Spinal cord (tissue), 10 donors: ENCODE measurements around the gene SPINK2. TPM values are rescaled to one million over a fixed set of nuclear protein-coding genes. Genes with fewer than 3 reads are reported as not detected.

Source experiments
- DNase-seq, 6 donors: peaks; one replicate each; pipeline versions ENCODE4 v3.0.0 to v3.0.0-alpha.2; 2013 to 2015; ENCODE audit warnings: low spot score in 6 of 6, low read depth in 4 of 6
- H3K27ac ChIP-seq: one replicate; pipeline ENCODE4 v1.5.1; 2013; ENCODE audit warnings: low read depth, low read length, control low read depth
- H3K27me3 ChIP-seq: one replicate; pipeline ENCODE4 v1.6.1; 2013; ENCODE audit warnings: low read length; ENCODE audit not compliant: control insufficient read depth, insufficient read depth
- H3K36me3 ChIP-seq: one replicate; pipeline ENCODE4 v1.6.1; 2013; ENCODE audit warnings: low read length; ENCODE audit not compliant: control insufficient read depth, insufficient read depth
- H3K4me1 ChIP-seq: one replicate; pipeline ENCODE4 v1.6.1; 2013; ENCODE audit warnings: low read length; ENCODE audit not compliant: control insufficient read depth, insufficient read depth
- H3K4me3 ChIP-seq: one replicate; pipeline ENCODE4 v1.5.1; 2013; ENCODE audit warnings: low read depth, low read length, control low read depth
- H3K9me3 ChIP-seq: one replicate; pipeline ENCODE4 v1.6.1; 2013; ENCODE audit warnings: low read length; ENCODE audit not compliant: control insufficient read depth, insufficient read depth
- WGBS: methylation state at CpG from one replicate; pipeline ENCODE4 v1.1.5; 2013; ENCODE audit warnings: missing lambda C conversion rate; ENCODE audit not compliant: insufficient coverage; 5-methylcytosine and 5-hydroxymethylcytosine counted together
- polyA plus RNA-seq, 2 donors: library from polyadenylated mRNA; unstranded; fragments of 120-200 nt; gene quantifications; one replicate each; pipeline ENCODE4 v1.2.1, GENCODE V29; 2013; ENCODE audit not compliant: insufficient read length in 2 of 2
- total RNA-seq, 2 donors: library from RNA; depleted of rRNA in 1 of 2; stranded (reverse); fragments of 120-200 nt in 1 of 2; fragments of >200 nt in 1 of 2; gene quantifications; one replicate each; pipeline versions ENCODE4 v1.2.3 to v1.2.4, GENCODE V29; 2013 to 2014
- donor health status: healthy.

SPINK2 gene
- total and polyA plus RNA-seq, 4 donors = 0.44 to 1.6 (median 1.3) TPM; not detected in 1

DNA sequence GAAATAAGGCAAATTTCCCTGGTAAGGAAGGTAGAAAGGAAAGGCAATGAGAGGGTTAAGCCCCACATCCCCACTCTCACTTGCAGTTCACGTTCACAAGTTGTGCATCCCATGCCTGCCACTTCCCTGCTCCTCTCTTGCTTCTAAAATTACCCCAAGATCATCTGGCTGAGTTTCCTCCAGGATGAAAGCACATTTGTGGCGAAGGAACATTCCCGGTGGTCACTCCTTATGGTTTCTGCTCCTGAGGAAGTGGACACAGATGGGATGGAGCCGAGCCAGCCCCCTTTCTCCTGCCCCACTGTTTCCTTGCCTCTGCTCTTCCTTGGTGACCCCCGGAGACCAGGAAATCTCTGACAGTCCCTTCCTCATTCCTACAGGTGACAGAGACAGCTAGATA is 37.5 kb downstream of the SPINK2 start:
- H3K4me3 ChIP-seq = no peak overlapping the region
- peaks cover under 1% of the 10 kb centered on the region for H3K9me3 ChIP-seq
- no peak for DNase-seq
- WGBS = 51% methylated on average over 4 of the region's 5 CpGs
- H3K27ac ChIP-seq = no peak overlapping the region
- H3K36me3 ChIP-seq = no peaks in the 10 kb centered on the region
- H3K27me3 ChIP-seq = no peaks in the 10 kb centered on the region
- no peaks in the 10 kb centered on the region for H3K4me1 ChIP-seq

- no peak for DNase-seq
- no peak overlapping the region for H3K4me3 ChIP-seq
- no peaks in the 10 kb centered on the region for H3K9me3 ChIP-seq
- 91% methylated on average over 4 of the region's 8 CpGs for WGBS
- H3K36me3 ChIP-seq = no peaks in the 10 kb centered on the region
- no peak overlapping the region for H3K27ac ChIP-seq
- no peaks in the 10 kb centered on the region for H3K4me1 ChIP-seq
- no peaks in the 10 kb centered on the region for H3K27me3 ChIP-seq
These were observed 39.5 kb downstream of the SPINK2 start for GRCh38 chr4:56782019-56782418.

GRCh38 chr4:56773346-56773745 is 48.2 kb downstream of the SPINK2 start:
- no CpG with 5 or more reads among the region's 1 CpG for WGBS
- no peak for DNase-seq
- no peaks in the 10 kb centered on the region for H3K9me3 ChIP-seq
- no peak overlapping the region for H3K4me3 ChIP-seq
- no peaks in the 10 kb centered on the region for H3K36me3 ChIP-seq
- no peak overlapping the region for H3K27ac ChIP-seq
- H3K27me3 ChIP-seq = no peaks in the 10 kb centered on the region
- H3K4me1 ChIP-seq = no peaks in the 10 kb centered on the region

DNA sequence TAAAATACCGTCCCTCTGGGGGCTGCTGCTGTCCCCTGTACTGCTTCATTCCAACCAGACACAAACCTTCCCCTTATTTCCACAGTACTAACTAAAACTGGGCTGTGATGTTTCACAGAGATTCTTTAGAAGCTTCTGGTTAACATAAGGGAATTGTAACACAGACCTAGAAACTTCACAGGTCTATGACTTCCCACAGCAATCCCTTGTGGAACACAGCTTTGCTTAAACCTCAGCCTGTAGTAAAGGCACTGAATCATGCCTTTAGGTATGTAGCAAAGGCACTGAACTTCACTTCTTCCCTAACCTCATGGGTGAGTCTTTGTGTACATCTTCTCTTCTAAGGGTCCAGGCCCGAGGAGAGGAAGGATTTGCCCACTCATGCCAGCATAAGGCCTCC is 49.4 kb downstream of the SPINK2 start:
- Histone ChIP-seq H3K27me3 (no peaks in the 10 kb centered on the region), H3K4me1 (no peaks in the 10 kb centered on the region), H3K4me3 (no peak overlapping the region), H3K36me3 (no peaks in the 10 kb centered on the region), H3K9me3 (no peaks in the 10 kb centered on the region), H3K27ac (no peak overlapping the region)
- 100% methylated on average over 1 of the region's 2 CpGs for WGBS
- no peak for DNase-seq

DNA sequence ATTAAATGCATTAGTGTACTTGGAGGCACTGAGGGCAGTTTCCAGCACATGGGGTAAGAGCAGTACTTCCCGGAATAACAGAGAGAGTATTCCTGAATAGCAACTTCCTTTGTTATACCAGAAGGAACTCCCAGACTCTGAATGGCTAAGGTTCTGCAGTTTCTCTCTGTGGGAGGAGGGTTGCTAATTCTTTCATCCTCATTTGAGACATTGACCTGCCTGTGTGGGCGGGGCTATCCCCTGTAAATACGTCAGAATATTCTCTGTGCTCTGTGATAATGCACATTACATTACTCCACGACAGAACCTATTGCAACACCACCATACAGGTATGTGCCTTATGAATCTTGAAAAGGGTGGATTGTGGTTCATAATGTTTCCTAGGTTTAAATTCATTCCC is 52.7 kb downstream of the SPINK2 start:
- H3K9me3 ChIP-seq = no peaks in the 10 kb centered on the region
- no peak for DNase-seq
- no CpG with 5 or more reads among the region's 4 CpGs for WGBS
- H3K27me3 ChIP-seq = no peaks in the 10 kb centered on the region
- H3K36me3 ChIP-seq = no peaks in the 10 kb centered on the region
- no peak overlapping the region for H3K4me3 ChIP-seq
- no peaks in the 10 kb centered on the region for H3K4me1 ChIP-seq
- H3K27ac ChIP-seq = no peak overlapping the region

DNA sequence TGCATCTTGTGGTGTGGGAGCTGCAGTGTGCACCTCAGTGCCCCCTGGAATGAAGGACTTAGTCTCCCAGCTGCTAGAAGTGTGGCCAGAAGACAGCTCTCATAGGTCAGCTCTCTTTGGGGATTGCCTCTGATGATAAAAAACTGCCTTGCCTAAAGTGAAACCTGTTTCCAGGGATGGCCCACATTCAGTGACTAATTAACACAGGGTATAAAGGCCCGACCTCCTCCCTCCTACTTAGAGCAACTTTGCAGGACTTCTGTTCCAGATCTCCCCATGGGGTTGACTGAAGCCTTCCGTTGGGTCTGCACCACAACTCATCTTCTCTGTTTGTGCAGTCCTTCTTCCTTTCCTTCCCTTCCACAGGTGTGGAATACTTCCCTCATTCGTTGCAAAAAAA is 53.2 kb downstream of the SPINK2 start:
- WGBS = 56% methylated on average over 2 of the region's 3 CpGs
- no peak for DNase-seq
- H3K36me3 ChIP-seq = no peaks in the 10 kb centered on the region
- H3K4me3 ChIP-seq = no peak overlapping the region
- H3K27me3 ChIP-seq = no peaks in the 10 kb centered on the region
- no peaks in the 10 kb centered on the region for H3K4me1 ChIP-seq
- no peaks in the 10 kb centered on the region for H3K9me3 ChIP-seq
- H3K27ac ChIP-seq = no peak overlapping the region

- H3K27ac ChIP-seq = no peak overlapping the region
- H3K36me3 ChIP-seq = no peaks in the 10 kb centered on the region
- H3K4me1 ChIP-seq = no peaks in the 10 kb centered on the region
- H3K9me3 ChIP-seq = no peaks in the 10 kb centered on the region
- H3K27me3 ChIP-seq = no peaks in the 10 kb centered on the region
- DNase-seq = no peak
- H3K4me3 ChIP-seq = no peak overlapping the region
These were observed 53.9 kb downstream of the SPINK2 start for GRCh38 chr4:56767567-56767966.

DNA sequence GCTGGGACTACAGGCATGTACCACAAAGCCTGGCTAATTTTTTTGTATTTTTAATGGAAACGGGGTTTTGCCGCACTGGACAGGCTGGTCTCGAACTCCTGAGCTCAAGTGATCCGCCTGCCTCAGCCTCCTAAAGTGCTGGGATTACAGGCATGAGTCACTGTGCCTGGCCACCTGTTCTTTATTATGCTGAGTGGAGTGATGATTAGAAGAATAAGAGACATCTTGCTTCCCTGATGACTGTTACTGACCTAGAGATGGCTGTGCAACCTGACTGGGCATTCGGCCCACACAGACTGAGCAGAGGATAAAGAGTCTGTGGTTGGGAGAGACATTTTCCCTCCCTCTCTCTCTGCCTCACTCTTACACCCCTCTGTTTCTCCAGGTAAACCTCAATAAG is 56.7 kb downstream of the SPINK2 start:
- WGBS = 97% methylated on average over 4 of the region's 5 CpGs
- no peaks in the 10 kb centered on the region for H3K9me3 ChIP-seq
- no peaks in the 10 kb centered on the region for H3K27me3 ChIP-seq
- H3K36me3 ChIP-seq = no peaks in the 10 kb centered on the region
- no peak for DNase-seq
- H3K4me1 ChIP-seq = no peaks in the 10 kb centered on the region
- no peak overlapping the region for H3K27ac ChIP-seq
- H3K4me3 ChIP-seq = no peak overlapping the region

DNA sequence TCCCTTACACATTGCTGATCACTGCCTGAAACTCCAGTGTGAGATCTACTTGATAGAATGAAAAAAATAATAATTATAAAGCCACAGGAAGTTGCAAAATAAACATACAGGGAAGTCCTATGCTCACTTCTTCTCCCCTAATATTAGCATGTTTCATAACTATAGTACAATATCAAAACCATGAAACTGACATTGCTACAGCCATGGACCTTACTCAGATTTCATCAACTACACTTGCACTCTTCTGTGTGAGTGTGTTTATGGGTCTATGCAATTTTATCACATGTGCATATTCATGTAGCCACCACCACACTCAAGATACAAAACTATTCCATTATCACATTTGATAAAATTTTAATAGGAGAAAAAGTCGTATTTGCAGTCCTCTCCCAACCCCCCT is 57.3 kb downstream of the SPINK2 start:
- Histone ChIP-seq H3K4me3 (no peak overlapping the region), H3K36me3 (no peaks in the 10 kb centered on the region), H3K4me1 (no peaks in the 10 kb centered on the region), H3K27ac (no peak overlapping the region), H3K9me3 (no peaks in the 10 kb centered on the region), H3K27me3 (no peaks in the 10 kb centered on the region)
- no peak for DNase-seq
- no CpG with 5 or more reads among the region's 1 CpG for WGBS

DNA sequence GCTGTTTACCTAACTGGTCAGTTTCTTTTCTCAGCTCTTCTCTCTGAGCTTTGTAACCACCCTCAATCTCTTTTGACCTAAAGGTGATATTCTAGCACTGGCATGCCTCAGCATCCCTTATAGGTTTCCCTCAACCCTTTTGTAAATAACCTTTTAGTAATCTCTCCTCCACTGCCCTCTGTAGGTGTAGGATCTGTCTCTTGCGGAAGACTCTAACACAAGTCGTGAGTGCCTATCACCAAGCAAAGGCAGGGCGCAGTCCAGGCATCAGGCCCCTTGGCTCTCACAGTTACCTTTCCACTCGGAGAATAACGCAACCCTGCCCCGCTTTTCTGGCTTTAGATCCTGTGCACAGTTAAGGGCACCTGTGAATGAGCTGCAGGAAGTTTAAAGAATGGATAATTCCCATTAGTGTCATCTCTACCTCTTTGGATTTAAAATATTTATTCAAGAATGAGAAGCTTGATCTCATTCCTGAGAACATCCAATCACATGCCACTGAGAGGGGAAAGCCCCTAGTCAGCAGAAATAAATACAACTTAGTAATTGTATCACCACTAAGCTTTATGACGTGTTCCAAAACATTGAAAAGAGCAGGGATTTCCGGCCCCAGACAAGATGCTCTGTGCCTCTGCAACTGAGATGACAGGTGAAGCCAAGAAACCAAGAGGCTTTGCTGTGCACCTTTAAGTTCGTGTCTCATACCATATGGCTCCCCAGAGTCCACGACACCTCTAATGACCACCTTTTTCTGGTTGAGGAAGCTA is 58.8 kb downstream of the SPINK2 start:
- Histone ChIP-seq H3K4me1 (peaks cover 6% of the 10 kb centered on the region), H3K4me3 (no peak overlapping the region), H3K27me3 (no peaks in the 10 kb centered on the region), H3K36me3 (no peaks in the 10 kb centered on the region), H3K9me3 (no peaks in the 10 kb centered on the region), H3K27ac (no peak overlapping the region)
- 95% methylated on average over 4 of the region's 10 CpGs for WGBS
- DNase-seq = no peak
